GM19351 (cell line): Measurements from ENCODE around the gene SLC5A5.
"Not testable (repeated sequence)": the region's sequence is repeated elsewhere in the genome, so short reads cannot be mapped to it uniquely, and the experiment has no call there.

ENCODE experiments used
- ATAC-seq: cut with Tn5 transposase; IDR thresholded peaks from one replicate; pipeline ENCODE4 v1.9.1; 2021; ENCODE audit warnings: mild to moderate bottlenecking, moderate library complexity; ENCODE audit not compliant: unreplicated experiment

SLC5A5 gene

GRCh38 chr19:17919122-17919521 lies 47.4 kb downstream of the SLC5A5 start:
- ATAC-seq = not testable (repeated sequence)

GRCh38 chr19:17920527-17920926 lies 48.8 kb downstream of the SLC5A5 start:
- no peak for ATAC-seq

GRCh38 chr19:17922138-17922537 lies 50.4 kb downstream of the SLC5A5 start:
- ATAC-seq = no peak

- ATAC-seq = no peak
Measured at GRCh38 chr19:17926044-17926443, 54.3 kb downstream of the SLC5A5 start.

- no peak for ATAC-seq
Measured at GRCh38 chr19:17929056-17929455, 57.3 kb downstream of the SLC5A5 start.

- no peak for ATAC-seq
Measured at GRCh38 chr19:17931532-17932191, 59.9 kb downstream of the SLC5A5 start.

- ATAC-seq = peak; percentile 85
Measured at GRCh38 chr19:17932485-17933338, 61.0 kb downstream of the SLC5A5 start, which contains the start of gene CCDC124. TSS of gene CCDC124 (plus strand) at chr19:17933015. CDS start at chr19:17936421, 3,406 bp downstream.

GRCh38 chr19:17933414-17934129 lies 61.8 kb downstream of the SLC5A5 start:
- no peak for ATAC-seq

GRCh38 chr19:17936379-17936778 lies 64.6 kb downstream of the SLC5A5 start:
- ATAC-seq = no peak

- ATAC-seq = no peak
Measured at GRCh38 chr19:17937371-17937900, 65.7 kb downstream of the SLC5A5 start.

GRCh38 chr19:17938092-17938845 lies 66.5 kb downstream of the SLC5A5 start:
- ATAC-seq = no peak

- ATAC-seq = no peak
Measured at GRCh38 chr19:17942181-17942580, 70.4 kb downstream of the SLC5A5 start.

GRCh38 chr19:17942582-17943273 lies 71.0 kb downstream of the SLC5A5 start:
- ATAC-seq = no peak

GRCh38 chr19:17943274-17944221 lies 71.8 kb downstream of the SLC5A5 start:
- no peak for ATAC-seq

GRCh38 chr19:17944301-17944700 lies 72.6 kb downstream of the SLC5A5 start:
- ATAC-seq = no peak
